ENCODE data around the gene VTI1A.

VTI1A gene

DNA sequence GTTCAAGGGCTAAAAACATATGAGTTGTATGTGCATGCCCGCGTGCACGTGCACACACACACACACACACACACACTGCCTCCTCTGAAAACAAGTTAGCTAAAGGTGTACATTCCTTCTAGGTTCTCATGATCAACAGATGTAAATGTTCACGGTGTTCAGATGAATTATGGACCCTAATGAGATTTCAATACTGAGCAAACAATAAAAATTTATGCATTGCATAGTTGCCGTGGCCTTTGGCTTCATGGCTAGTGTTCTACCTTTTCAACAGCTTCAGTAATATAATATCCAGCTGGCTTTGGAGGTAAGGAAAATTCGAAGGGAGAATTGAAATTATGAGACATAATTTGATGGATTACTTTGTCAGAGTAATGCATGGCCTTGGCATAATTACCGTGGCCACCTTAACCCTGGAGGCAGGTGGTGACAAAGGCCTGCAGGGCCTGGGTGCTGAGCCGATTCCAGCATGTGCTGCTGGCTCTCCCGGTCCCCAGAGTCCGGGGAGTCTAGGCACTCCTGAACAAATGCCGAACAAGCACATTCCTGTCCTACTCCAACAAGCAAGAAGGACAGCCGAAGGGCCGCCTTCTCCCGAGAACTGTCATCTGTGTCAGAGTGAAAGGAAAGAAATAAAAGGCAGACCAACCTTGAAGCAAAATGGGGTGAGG, 336.5 kb downstream of the VTI1A start:
- H3K9me3 ChIP-seq (ENCODE audit: control insufficient read depth, low read depth, low read length) = no peaks in the 10 kb centered on the region
- no peak overlapping the region for H3K27ac ChIP-seq (ENCODE audit: low read length)
- H3K36me3 ChIP-seq (ENCODE audit: control insufficient read depth, low read depth, low read length) = no peaks in the 10 kb centered on the region
- no peak overlapping the region for H3K4me3 ChIP-seq (ENCODE audit: low read length)
- no peaks in the 10 kb centered on the region for H3K27me3 ChIP-seq (ENCODE audit: control insufficient read depth, insufficient read depth, low read length)
- H3K9ac ChIP-seq (ENCODE audit: low read length) = no peak overlapping the region
- no peaks in the 10 kb centered on the region for H3K4me1 ChIP-seq (ENCODE audit: control insufficient read depth, low read depth, low read length)

DNA sequence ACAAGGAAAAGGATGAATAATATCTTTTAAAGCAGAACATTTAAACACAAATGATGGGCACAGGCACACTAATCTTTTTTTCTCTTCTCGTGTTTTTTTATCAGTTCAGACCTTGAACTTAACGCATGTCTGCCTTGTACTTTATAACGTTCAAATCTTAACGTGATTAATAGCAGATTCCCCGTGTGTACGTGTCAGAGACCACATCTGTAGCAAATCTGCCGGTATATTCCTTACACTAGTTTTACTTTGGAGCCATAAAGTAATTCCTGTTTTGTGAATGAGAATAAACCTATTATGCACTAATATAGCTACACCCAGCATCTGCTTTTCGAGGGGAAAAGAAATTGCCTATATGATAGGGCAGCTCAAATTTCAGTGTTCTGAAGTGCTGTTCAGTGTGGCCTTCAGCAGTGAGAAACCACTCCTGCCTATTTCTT, 337.0 kb downstream of the VTI1A start:
- Histone ChIP-seq H3K9ac (ENCODE audit: low read length) (no peak overlapping the region), H3K4me3 (ENCODE audit: low read length) (no peak overlapping the region), H3K27ac (ENCODE audit: low read length) (no peak overlapping the region), H3K27me3 (ENCODE audit: control insufficient read depth, insufficient read depth, low read length) (no peaks in the 10 kb centered on the region), H3K36me3 (ENCODE audit: control insufficient read depth, low read depth, low read length) (no peaks in the 10 kb centered on the region), H3K4me1 (ENCODE audit: control insufficient read depth, low read depth, low read length) (no peaks in the 10 kb centered on the region), H3K9me3 (ENCODE audit: control insufficient read depth, low read depth, low read length) (no peaks in the 10 kb centered on the region)

DNA sequence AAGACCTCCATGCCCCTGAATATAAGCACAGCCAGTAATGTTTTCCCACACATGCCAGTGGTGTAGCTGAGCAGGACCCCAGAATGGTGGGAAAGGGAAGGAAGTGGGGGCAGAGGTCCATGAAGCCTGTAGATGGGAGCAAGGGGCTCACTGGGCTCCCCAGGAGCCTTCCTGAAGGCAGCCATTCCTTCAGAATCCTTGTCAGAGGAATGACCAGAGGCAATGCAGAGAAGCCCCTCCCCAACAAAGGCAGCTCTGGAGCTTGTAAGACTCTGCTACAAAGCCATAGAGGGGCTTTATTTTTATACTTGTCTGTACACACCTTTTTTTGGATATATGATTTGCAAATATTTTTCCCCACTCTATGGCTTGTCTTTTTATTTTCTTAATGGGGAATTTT, 338.1 kb downstream of the VTI1A start:
- no peak overlapping the region for H3K4me3 ChIP-seq (ENCODE audit: low read length)
- H3K27me3 ChIP-seq (ENCODE audit: control insufficient read depth, insufficient read depth, low read length) = no peaks in the 10 kb centered on the region
- H3K9me3 ChIP-seq (ENCODE audit: control insufficient read depth, low read depth, low read length) = no peaks in the 10 kb centered on the region
- no peaks in the 10 kb centered on the region for H3K36me3 ChIP-seq (ENCODE audit: control insufficient read depth, low read depth, low read length)
- H3K4me1 ChIP-seq (ENCODE audit: control insufficient read depth, low read depth, low read length) = no peaks in the 10 kb centered on the region
- no peak overlapping the region for H3K9ac ChIP-seq (ENCODE audit: low read length)
- H3K27ac ChIP-seq (ENCODE audit: low read length) = no peak overlapping the region

DNA sequence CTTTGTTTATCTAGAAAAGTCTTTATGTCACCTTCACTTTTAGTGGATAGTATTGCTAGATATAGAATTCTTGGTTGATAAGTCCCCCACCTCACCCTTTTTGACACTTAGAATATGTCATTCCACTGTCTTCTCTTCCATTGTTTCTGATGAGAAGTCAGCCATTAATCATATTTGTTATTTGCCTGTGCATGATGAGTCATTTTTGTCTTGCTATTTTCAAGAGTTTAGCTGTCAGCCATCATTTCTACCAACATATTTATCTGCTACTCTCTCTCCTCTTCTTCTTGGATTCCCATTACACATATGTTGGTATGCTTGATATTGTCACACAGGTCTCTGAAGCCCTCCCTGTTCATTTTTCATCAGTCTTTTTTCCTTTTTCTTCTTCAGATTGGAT, 342.2 kb downstream of the VTI1A start:
- H3K9ac ChIP-seq (ENCODE audit: low read length) = no peak overlapping the region
- H3K4me3 ChIP-seq (ENCODE audit: low read length) = no peak overlapping the region
- H3K4me1 ChIP-seq (ENCODE audit: control insufficient read depth, low read depth, low read length) = no peaks in the 10 kb centered on the region
- no peaks in the 10 kb centered on the region for H3K9me3 ChIP-seq (ENCODE audit: control insufficient read depth, low read depth, low read length)
- H3K27ac ChIP-seq (ENCODE audit: low read length) = no peak overlapping the region
- no peaks in the 10 kb centered on the region for H3K36me3 ChIP-seq (ENCODE audit: control insufficient read depth, low read depth, low read length)
- H3K27me3 ChIP-seq (ENCODE audit: control insufficient read depth, insufficient read depth, low read length) = no peaks in the 10 kb centered on the region

DNA sequence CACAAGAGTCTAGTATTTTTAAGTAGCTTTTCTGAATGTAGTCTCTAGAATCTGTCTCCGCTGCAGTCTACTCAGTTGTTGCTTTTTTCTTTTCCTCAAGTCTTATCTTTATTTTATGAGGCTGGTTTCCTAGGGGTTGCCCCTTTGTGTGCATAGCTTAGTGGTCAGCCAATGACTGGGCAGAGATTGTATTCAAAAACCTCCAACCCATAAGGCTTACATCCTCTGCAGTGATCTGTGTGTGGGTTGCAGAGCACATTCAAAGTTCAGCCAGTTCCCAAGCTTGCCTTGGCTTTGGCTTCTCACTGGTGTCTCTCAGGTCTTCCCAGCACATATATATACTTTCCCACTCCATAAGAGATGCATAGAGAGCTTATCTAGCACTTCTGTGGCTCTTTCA, 343.0 kb downstream of the VTI1A start:
- Histone ChIP-seq H3K4me3 (ENCODE audit: low read length) (no peak overlapping the region), H3K27me3 (ENCODE audit: control insufficient read depth, insufficient read depth, low read length) (no peaks in the 10 kb centered on the region), H3K36me3 (ENCODE audit: control insufficient read depth, low read depth, low read length) (no peaks in the 10 kb centered on the region), H3K9ac (ENCODE audit: low read length) (no peak overlapping the region), H3K4me1 (ENCODE audit: control insufficient read depth, low read depth, low read length) (no peaks in the 10 kb centered on the region), H3K9me3 (ENCODE audit: control insufficient read depth, low read depth, low read length) (no peaks in the 10 kb centered on the region), H3K27ac (ENCODE audit: low read length) (no peak overlapping the region)

DNA sequence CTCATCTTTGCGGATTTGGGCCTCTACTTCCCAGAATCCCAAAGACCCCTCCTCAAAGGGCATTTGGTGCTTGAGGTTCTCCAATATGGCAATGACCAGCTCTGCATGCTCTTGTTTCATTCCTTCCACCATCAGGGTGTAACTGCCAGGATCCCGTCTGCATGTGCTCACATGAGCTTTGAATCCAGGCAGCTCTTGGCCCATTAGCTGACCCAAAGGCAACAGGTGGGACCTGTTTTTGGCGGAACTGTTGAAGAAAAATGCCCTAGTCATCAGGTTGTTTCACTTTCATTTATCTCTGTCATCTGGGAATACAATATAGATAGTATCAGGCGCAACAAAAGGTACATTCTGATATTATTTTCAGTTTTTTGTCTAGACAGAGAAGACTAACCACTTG, 343.9 kb downstream of the VTI1A start:
- Histone ChIP-seq H3K4me3 (ENCODE audit: low read length) (no peak overlapping the region), H3K9ac (ENCODE audit: low read length) (no peak overlapping the region), H3K9me3 (ENCODE audit: control insufficient read depth, low read depth, low read length) (no peaks in the 10 kb centered on the region), H3K27me3 (ENCODE audit: control insufficient read depth, insufficient read depth, low read length) (no peaks in the 10 kb centered on the region), H3K27ac (ENCODE audit: low read length) (no peak overlapping the region), H3K36me3 (ENCODE audit: control insufficient read depth, low read depth, low read length) (no peaks in the 10 kb centered on the region), H3K4me1 (ENCODE audit: control insufficient read depth, low read depth, low read length) (no peaks in the 10 kb centered on the region)

DNA sequence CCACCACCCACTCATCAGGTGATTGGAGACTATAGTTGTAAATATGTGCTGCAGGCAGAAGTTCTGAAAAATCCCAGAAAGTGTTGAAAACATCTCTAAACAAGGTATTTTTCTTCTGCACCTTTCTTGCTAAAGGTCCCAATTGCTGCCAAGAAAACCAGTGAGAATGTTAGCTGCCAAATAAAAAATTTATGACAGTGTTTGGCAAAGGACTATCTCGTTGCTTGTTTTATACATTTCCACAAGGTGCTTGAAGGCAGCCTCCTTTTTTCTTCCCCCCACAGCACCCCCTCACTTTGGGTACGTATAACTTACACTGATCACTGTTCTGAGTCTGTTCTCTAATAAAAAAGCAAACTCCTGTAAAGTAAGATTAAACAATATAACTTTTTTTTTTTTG, 344.4 kb downstream of the VTI1A start:
- Histone ChIP-seq H3K4me3 (ENCODE audit: low read length) (no peak overlapping the region), H3K27me3 (ENCODE audit: control insufficient read depth, insufficient read depth, low read length) (no peaks in the 10 kb centered on the region), H3K27ac (ENCODE audit: low read length) (no peak overlapping the region), H3K9ac (ENCODE audit: low read length) (no peak overlapping the region), H3K4me1 (ENCODE audit: control insufficient read depth, low read depth, low read length) (no peaks in the 10 kb centered on the region), H3K9me3 (ENCODE audit: control insufficient read depth, low read depth, low read length) (no peaks in the 10 kb centered on the region), H3K36me3 (ENCODE audit: control insufficient read depth, low read depth, low read length) (no peaks in the 10 kb centered on the region)

DNA sequence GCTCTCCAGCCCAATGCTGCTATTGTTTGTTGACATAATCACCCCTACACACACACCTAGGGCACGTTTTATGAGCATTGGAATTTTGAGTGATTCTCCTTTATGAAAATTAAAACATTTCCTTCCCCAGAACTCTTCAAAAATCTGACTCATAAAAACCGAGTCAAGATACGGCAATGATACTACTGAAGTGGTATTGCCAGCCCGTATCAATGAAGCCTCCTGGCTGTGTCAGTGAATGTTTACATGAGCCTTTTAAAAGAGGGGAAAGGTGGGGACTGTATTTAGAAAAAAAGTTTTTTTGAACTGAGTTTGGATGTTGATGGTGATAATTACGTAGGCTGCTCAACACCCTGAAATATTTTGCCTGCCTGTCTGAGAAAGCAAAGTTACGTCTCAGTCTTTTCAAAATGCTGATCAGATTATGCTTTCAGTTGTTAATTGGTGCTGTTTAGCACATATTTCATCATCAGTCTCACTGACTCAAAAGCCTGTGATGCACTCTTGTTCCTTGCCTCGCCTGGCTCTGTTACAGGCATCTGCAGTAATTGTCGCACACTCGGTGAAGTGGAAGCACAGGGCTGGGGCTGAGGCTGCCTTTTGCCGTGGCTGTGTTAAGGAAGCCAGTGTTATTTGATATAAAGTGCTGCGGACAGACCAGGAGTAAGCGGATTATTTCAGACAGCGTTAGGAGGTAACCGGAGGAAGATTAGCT, 345.6 kb downstream of the VTI1A start:
- Histone ChIP-seq H3K4me3 (ENCODE audit: low read length) (no peak overlapping the region), H3K27me3 (ENCODE audit: control insufficient read depth, insufficient read depth, low read length) (no peaks in the 10 kb centered on the region), H3K4me1 (ENCODE audit: control insufficient read depth, low read depth, low read length) (peaks cover 10% of the 10 kb centered on the region), H3K36me3 (ENCODE audit: control insufficient read depth, low read depth, low read length) (no peaks in the 10 kb centered on the region), H3K9ac (ENCODE audit: low read length) (no peak overlapping the region), H3K27ac (ENCODE audit: low read length) (no peak overlapping the region), H3K9me3 (ENCODE audit: control insufficient read depth, low read depth, low read length) (no peaks in the 10 kb centered on the region)

DNA sequence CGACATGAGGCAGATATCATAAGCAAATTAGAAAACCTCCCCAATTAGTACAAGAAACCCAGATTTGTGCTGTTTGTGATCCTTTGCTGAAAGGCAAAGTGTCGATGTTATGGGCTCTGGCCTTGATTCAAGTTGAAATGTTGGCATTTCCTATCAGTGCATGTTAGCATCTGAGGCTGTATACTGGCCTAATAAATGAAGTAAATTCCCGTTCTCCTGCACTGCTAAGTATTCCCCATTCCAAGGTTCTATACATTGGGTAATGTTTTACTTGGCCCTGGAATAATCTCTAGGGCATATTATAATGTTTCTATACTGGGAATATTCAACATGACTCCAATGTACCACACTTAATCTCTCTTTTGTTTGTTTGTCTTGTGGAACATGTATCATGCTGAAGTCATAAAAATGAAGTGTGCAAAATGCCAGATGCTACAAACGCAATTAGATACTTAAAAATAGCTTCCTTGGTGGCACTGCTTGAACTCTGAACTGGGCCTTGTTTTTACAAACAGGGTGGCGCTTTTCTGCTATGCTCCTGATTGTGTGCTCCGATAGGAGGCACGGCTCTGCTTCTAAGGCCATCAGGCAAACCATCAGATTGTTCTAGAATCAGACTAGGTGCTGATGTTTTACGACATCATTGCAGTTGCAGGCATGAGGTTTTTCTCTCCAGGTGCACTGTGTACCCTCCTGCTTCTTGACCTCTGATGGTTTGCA, 346.3 kb downstream of the VTI1A start:
- Histone ChIP-seq H3K4me1 (ENCODE audit: control insufficient read depth, low read depth, low read length) (peaks cover 18% of the 10 kb centered on the region), H3K27me3 (ENCODE audit: control insufficient read depth, insufficient read depth, low read length) (no peaks in the 10 kb centered on the region), H3K27ac (ENCODE audit: low read length) (no peak overlapping the region), H3K9ac (ENCODE audit: low read length) (no peak overlapping the region), H3K36me3 (ENCODE audit: control insufficient read depth, low read depth, low read length) (no peaks in the 10 kb centered on the region), H3K9me3 (ENCODE audit: control insufficient read depth, low read depth, low read length) (no peaks in the 10 kb centered on the region), H3K4me3 (ENCODE audit: low read length) (no peak overlapping the region)

DNA sequence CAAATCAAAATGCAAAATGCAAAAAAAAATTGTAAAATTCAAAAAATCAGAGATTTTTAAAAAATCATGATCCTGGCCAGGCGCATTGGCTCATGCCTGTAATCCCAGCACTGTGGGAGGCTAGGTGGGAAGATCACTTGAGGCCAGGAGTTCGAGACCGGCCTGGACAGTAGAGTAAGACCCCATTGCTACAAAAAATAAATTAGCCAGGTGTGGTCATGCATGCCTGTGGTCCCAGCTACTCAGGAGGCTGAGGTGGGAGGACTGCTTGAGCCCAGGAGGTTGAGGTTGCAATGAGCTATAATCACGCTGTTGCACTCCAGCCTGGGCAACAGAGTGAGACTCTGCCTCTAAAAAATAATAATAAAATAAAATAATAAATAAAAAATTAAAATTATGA, 347.2 kb downstream of the VTI1A start:
- no peak overlapping the region for H3K4me3 ChIP-seq (ENCODE audit: low read length)
- H3K36me3 ChIP-seq (ENCODE audit: control insufficient read depth, low read depth, low read length) = no peaks in the 10 kb centered on the region
- no peaks in the 10 kb centered on the region for H3K27me3 ChIP-seq (ENCODE audit: control insufficient read depth, insufficient read depth, low read length)
- H3K9me3 ChIP-seq (ENCODE audit: control insufficient read depth, low read depth, low read length) = no peaks in the 10 kb centered on the region
- H3K9ac ChIP-seq (ENCODE audit: low read length) = no peak overlapping the region
- H3K27ac ChIP-seq (ENCODE audit: low read length) = no peak overlapping the region
- peaks cover 25% of the 10 kb centered on the region for H3K4me1 ChIP-seq (ENCODE audit: control insufficient read depth, low read depth, low read length)

DNA sequence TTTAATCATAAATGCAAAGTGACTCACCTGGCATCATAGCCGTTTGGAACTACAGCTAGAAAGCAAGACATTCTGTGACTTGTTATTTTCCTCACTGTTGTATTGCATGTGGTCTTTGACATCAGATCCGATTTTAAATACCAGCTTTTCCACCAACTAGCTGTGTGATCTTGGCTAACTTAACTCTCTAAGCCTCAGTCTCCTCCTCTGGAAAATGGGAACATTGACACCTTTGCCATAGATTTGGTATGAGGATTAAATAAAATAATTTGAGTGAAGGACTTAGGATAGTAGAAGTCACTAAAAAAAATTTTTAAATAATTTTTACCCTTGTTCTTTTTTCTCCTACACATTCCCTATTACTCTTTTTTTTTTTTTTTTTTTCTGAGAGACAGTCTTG, 348.1 kb downstream of the VTI1A start:
- Histone ChIP-seq H3K9me3 (ENCODE audit: control insufficient read depth, low read depth, low read length) (no peaks in the 10 kb centered on the region), H3K4me3 (ENCODE audit: low read length) (no peak overlapping the region), H3K9ac (ENCODE audit: low read length) (no peak overlapping the region), H3K4me1 (ENCODE audit: control insufficient read depth, low read depth, low read length) (peaks cover 26% of the 10 kb centered on the region), H3K36me3 (ENCODE audit: control insufficient read depth, low read depth, low read length) (no peaks in the 10 kb centered on the region), H3K27me3 (ENCODE audit: control insufficient read depth, insufficient read depth, low read length) (no peaks in the 10 kb centered on the region), H3K27ac (ENCODE audit: low read length) (no peak overlapping the region)
